ENCODE results near the gene KIAA0753. TPM values are rescaled to one million over a fixed set of nuclear protein-coding genes. Genes with fewer than 3 reads are reported as not detected.

The KIAA0753 gene
- total and polyA plus RNA-seq, 2 experiments from 2014 or later, result 6.9 to 20.5 TPM

- peaks cover 10% of the 10 kb centered on the region; the same call in 1 of the 2 replicates for H4K20me1 ChIP-seq (ENCODE audit: insufficient read depth)
- H3K4me1 ChIP-seq (ENCODE audit: insufficient read depth), result peaks cover 36% of the 10 kb centered on the region
- peaks cover 32% of the 10 kb centered on the region; the same call in 1 of the 2 replicates for H3K36me3 ChIP-seq (ENCODE audit: low read depth)
- H3K27ac ChIP-seq, result peak overlapping the region; percentile 36
- H3K27me3 ChIP-seq (replicated peaks; ENCODE audit: insufficient read depth), result no peaks in the 10 kb centered on the region
- peaks cover 48% of the 10 kb centered on the region for H3F3A ChIP-seq (ENCODE audit: insufficient read depth)
- in situ Hi-C loops (cut with MboI), result no loop called here
- H3K79me2 ChIP-seq (ENCODE audit: insufficient read depth), result peaks cover 90% of the 10 kb centered on the region
- peak overlapping the region; percentile 89 for H3K4me2 ChIP-seq (ENCODE audit: unreplicated experiment)
- peak overlapping the region; percentile 91; the same call in 1 of the 2 replicates for H3K4me3 ChIP-seq
- peak; percentile 93 for DNase-seq
- 41 to 55% methylated on average over 5 of the region's 5 CpGs for WGBS, 2 experiments (ENCODE audit: low coverage in 1 of 2, low lambda C conversion rate in 2 of 2, missing lambda C conversion rate in 2 of 2)
- no peak overlapping the region for H2AFZ ChIP-seq
- no peak overlapping the region for H3K9ac ChIP-seq
- TF ChIP-seq EZH2phosphoT487 (IDR thresholded peaks at IDR 0.05; ENCODE audit: insufficient read depth, low read depth), result no peak
- no peak for TF ChIP-seq EZH2 (IDR thresholded peaks at IDR 0.05; ENCODE audit: insufficient read depth, poor library complexity, severe bottlenecking)
- no peaks in the 10 kb centered on the region for H3K9me2 ChIP-seq (ENCODE audit: insufficient read depth)
- no peaks in the 10 kb centered on the region for H3K9me3 ChIP-seq (ENCODE audit: low read depth)
Measured at GRCh38 chr17:6643451-6644125, 3.1 kb upstream of the KIAA0753 start.

- DNase-seq, result peak; percentile 47
- Histone ChIP-seq H3K27ac (peak overlapping the region; percentile 36), H3K36me3 (ENCODE audit: low read depth) (peaks cover 27% of the 10 kb centered on the region; the same call in 1 of the 2 replicates), H2AFZ (no peak overlapping the region), H3K4me1 (ENCODE audit: insufficient read depth) (peaks cover 36% of the 10 kb centered on the region), H3K79me2 (ENCODE audit: insufficient read depth) (peaks cover 90% of the 10 kb centered on the region), H3K4me3 (peak overlapping the region; percentile 91), H3K27me3 (replicated peaks; ENCODE audit: insufficient read depth) (no peaks in the 10 kb centered on the region), H3K9me2 (ENCODE audit: insufficient read depth) (no peaks in the 10 kb centered on the region), H3K4me2 (ENCODE audit: unreplicated experiment) (peak overlapping the region; percentile 89), H4K20me1 (ENCODE audit: insufficient read depth) (peaks cover 10% of the 10 kb centered on the region; the same call in 1 of the 2 replicates), H3K9ac (peak overlapping the region; percentile 88), H3K9me3 (ENCODE audit: low read depth) (no peaks in the 10 kb centered on the region), H3F3A (ENCODE audit: insufficient read depth) (peaks cover 48% of the 10 kb centered on the region)
- in situ Hi-C loops (cut with MboI), result no loop called here
- WGBS, 2 experiments (ENCODE audit: low coverage in 1 of 2, low lambda C conversion rate in 2 of 2, missing lambda C conversion rate in 2 of 2), result 74 to 81% methylated on average over 2 of the region's 2 CpGs
- TF ChIP-seq EZH2phosphoT487 (IDR thresholded peaks at IDR 0.05; ENCODE audit: insufficient read depth, low read depth) (no peak), EZH2 (IDR thresholded peaks at IDR 0.05; ENCODE audit: insufficient read depth, poor library complexity, severe bottlenecking) (no peak)
Measured at GRCh38 chr17:6642592-6642991, 2.1 kb upstream of the KIAA0753 start.

- Histone ChIP-seq H4K20me1 (ENCODE audit: insufficient read depth) (peaks cover 10% of the 10 kb centered on the region; the same call in 1 of the 2 replicates), H3K4me1 (ENCODE audit: insufficient read depth) (peaks cover 36% of the 10 kb centered on the region), H3K9me3 (ENCODE audit: low read depth) (no peaks in the 10 kb centered on the region), H3K27ac (peak overlapping the region; percentile 81), H3K4me3 (peak overlapping the region; percentile 91), H3K9ac (peak overlapping the region; percentile 88), H3K27me3 (replicated peaks; ENCODE audit: insufficient read depth) (no peaks in the 10 kb centered on the region), H2AFZ (peak overlapping the region; percentile 89), H3K9me2 (ENCODE audit: insufficient read depth) (no peaks in the 10 kb centered on the region), H3K4me2 (ENCODE audit: unreplicated experiment) (peak overlapping the region; percentile 89), H3K79me2 (ENCODE audit: insufficient read depth) (peaks cover 90% of the 10 kb centered on the region), H3F3A (ENCODE audit: insufficient read depth) (peaks cover 48% of the 10 kb centered on the region), H3K36me3 (ENCODE audit: low read depth) (peaks cover 24% of the 10 kb centered on the region; the same call in 1 of the 2 replicates)
- peak; percentile 57 for DNase-seq
- TF ChIP-seq EZH2 (IDR thresholded peaks at IDR 0.05; ENCODE audit: insufficient read depth, poor library complexity, severe bottlenecking) (no peak), EZH2phosphoT487 (IDR thresholded peaks at IDR 0.05; ENCODE audit: insufficient read depth, low read depth) (no peak)
- 2 to 3% methylated on average over 20 of the region's 20 CpGs for WGBS, 2 experiments (ENCODE audit: low coverage in 1 of 2, low lambda C conversion rate in 2 of 2, missing lambda C conversion rate in 2 of 2)
- in situ Hi-C loops (cut with MboI), result no loop called here
Measured at GRCh38 chr17:6641247-6641863, 844 bp upstream of the KIAA0753 start.

- Histone ChIP-seq H3K4me1 (ENCODE audit: insufficient read depth) (peaks cover 32% of the 10 kb centered on the region), H3K27ac (peak overlapping the region; percentile 81), H3K9me3 (ENCODE audit: low read depth) (no peaks in the 10 kb centered on the region), H3K4me3 (peak overlapping the region; percentile 91), H4K20me1 (ENCODE audit: insufficient read depth) (peaks cover 10% of the 10 kb centered on the region; the same call in 1 of the 2 replicates), H3F3A (ENCODE audit: insufficient read depth) (peaks cover 33% of the 10 kb centered on the region), H3K9ac (peak overlapping the region; percentile 88), H3K4me2 (ENCODE audit: unreplicated experiment) (peak overlapping the region; percentile 89), H3K27me3 (replicated peaks; ENCODE audit: insufficient read depth) (no peaks in the 10 kb centered on the region), H2AFZ (peak overlapping the region; percentile 89), H3K79me2 (ENCODE audit: insufficient read depth) (peaks cover 88% of the 10 kb centered on the region), H3K9me2 (ENCODE audit: insufficient read depth) (no peaks in the 10 kb centered on the region), H3K36me3 (ENCODE audit: low read depth) (peaks cover 16% of the 10 kb centered on the region; the same call in 1 of the 2 replicates)
- in situ Hi-C loops (cut with MboI), result no loop called here
- DNase-seq, result peak; percentile 80
- WGBS, 2 experiments (ENCODE audit: low coverage in 1 of 2, low lambda C conversion rate in 2 of 2, missing lambda C conversion rate in 2 of 2), result 3% methylated on average over 38 to 67 of the region's 67 CpGs
- TF ChIP-seq EZH2 (IDR thresholded peaks at IDR 0.05; ENCODE audit: insufficient read depth, poor library complexity, severe bottlenecking) (no peak), EZH2phosphoT487 (IDR thresholded peaks at IDR 0.05; ENCODE audit: insufficient read depth, low read depth) (no peak)
Measured at GRCh38 chr17:6639586-6640535, 650 bp downstream of the KIAA0753 start.
